HG03135 (cell line): ENCODE results near the gene DMBX1.

Source experiments
- ATAC-seq: cut with Tn5 transposase; IDR thresholded peaks from one replicate; pipeline ENCODE4 v1.9.1; 2021; ENCODE audit warnings: mild to moderate bottlenecking, moderate library complexity; ENCODE audit not compliant: unreplicated experiment

Gene DMBX1

DNA sequence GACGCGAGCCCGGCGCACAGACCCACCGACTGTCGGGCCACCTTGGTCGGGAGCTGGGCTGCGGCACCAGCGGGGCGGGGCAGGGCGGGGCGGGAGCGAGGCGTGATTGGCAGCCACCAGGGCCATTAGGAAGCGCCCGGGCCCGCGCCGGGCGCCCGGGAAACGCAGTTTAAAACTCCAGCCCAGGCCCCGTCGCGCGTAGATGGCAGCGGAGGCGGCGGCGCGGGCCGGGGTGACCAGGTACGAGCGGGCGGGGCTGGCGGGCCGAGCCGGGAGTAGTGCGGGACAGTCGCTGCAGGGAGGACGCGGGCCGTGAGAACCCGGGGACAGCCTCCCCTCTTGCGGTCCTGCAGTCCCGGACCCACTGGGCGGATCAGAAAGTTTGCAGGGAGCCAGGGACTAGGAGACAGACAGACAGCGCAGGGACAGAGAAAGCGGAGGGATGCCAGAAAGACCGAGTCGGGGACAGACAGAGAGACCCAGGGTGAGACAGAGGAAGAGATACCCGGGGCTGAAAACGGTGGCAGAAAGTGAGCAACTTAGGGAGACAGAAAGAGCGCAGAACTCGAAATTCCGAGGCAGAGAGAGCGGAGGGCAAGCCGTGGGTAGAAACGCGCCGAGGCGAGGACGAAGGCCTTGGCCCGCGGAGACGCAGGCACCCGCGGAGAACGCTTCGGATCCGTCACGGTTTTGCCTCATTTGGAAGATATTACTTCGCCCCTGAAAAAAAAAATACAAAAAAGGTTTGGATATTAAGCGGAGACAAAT, at the start of gene DMBX1:
DMBX1 (plus strand) TSS at position 199 of the 768 bp plus-strand sequence. CDS start 17,175 bp downstream, outside the sequence.
- no peak for ATAC-seq

DNA sequence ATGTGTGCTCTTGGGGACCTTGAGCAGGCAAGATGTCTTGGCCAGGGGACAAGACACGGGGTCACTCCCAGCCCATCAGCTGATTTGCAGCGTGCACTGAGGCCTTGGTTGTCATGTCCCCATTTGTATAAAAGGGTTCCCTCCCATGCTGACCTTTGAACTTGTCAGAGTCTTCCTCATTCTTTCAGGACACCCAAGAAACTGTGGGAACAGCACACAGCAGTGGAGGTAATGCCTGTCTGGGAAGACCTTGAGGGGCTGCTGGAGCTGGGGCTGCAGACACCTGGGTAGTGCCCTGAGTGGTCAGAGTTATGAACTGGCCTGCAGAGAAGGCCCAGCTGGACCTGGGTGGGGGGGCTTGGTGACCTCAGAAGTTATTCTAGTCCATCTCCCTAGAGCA, 49.2 kb upstream of the DMBX1 start:
- no peak for ATAC-seq

DNA sequence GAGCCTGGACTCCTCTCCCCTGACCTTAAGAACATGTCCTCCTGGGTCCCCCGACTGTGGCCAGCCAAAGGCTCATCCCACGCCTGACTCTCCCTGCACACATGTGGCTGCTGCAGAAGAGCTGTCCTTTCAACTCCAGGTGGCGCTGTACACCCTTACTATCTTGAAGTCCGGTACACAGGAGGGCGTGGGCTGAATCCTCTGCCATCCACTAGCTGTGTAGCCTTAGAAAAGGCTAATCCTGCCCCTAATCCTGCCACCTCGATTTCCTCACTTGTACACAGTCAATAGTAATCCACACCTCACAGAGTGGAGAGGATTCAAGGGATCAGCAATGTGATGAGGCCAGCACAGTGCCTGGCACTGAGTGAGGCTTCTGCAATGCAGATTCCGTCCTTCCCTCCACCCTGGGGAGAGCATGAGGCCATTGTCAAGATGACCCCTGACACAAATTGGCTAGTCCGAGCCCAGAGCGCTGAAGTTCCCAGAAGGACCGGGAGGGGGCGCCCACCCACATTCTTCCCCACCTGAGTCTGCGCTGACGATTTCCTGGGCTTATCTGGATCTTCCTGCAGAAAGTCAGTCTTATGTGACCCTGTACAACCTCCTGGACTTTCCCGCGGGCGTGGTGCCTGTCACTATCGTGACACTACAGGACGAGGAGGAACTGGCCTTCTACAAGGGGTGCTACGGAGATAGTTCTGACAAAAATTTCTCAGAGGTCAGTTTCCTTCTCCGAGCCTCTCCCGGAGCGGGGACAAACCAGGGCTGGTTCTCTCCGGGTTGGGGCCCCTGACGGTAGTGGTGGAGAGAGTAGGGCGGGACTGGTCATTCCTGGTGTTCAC, 47.1 kb upstream of the DMBX1 start:
- ATAC-seq, result peak; percentile 62

DNA sequence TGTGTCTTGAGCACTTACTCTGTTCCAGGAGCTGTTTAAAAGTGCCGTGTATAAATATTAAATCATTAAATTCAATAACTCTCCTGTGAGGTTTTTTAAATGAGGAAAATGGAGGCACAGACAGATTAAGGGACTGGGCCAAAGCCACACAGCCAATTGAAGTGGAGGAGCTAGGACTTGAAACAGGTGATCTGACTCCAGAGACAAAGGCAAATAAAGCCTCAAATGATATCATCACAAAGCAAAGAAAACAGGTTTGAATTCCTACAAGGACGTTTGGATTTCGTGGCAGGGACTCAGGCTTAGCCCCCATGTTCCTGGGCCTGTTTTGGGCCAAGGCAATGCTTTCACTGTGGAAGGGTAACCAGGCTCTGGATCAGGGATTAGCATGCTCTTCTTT, 45.2 kb upstream of the DMBX1 start:
- no peak for ATAC-seq

DNA sequence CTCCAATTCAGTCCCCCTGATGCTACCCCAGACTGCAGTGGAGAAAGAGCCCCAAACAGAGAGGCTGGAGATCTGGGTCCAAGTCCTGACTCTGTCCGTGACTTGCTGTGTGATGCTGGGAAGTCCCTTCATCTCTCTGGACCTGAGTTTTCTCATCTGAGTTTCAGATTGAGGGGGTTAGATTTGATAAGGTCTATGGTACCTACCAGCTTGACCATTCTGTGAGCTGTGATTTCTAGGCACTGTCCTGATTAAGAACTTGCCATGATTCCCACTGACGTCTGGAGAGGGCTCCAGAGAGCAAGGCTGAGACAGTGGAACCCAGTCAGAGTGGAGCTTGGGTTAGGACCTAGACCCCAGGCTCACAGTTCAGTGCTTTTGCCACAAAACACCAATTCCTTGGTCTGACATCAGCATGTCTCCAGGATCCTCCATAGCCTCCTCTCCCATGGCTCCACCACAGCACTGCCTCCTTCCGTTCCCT, 43.8 kb upstream of the DMBX1 start:
- ATAC-seq, result no peak

DNA sequence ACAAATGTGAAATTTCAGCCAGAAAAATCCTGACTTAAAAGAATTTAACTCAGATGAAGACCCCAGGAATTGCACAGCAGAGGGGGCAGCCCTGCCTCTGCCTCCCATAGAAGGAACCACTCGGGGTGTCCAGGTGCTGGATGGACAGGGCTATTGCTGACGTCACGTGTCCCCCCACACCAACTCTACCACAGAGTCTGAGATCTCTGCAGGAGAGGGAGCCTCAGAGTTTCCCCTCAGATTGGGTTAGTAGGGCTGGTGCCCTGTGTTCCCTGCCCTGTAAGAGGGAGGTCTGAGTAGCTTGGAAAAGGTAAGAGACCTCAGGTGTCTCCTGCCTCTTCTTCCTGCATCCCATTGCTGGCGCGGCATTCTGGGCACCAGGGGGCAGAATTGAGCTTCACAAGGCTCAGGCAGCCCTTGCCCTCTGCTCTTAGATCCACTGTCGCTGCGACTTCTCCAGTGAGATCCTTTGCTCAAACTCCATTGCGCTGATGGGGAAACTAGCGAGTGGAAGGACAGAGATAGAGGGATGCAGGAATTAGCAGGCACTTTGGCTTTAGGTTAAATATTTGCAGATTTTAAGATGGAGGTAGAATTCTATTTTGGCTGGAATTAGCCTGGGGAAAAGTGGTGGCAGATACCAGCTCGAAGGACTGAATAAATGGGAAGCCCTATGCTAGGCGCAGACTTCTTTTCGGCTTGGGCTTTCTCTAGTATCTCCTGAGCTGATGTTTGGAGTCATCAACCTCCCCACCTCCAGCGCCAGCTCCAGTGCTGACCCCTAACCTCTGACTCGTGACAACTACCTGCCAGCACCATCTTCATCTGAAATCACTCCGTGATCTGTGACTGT, 42.8 kb upstream of the DMBX1 start:
- ATAC-seq, result no peak

DNA sequence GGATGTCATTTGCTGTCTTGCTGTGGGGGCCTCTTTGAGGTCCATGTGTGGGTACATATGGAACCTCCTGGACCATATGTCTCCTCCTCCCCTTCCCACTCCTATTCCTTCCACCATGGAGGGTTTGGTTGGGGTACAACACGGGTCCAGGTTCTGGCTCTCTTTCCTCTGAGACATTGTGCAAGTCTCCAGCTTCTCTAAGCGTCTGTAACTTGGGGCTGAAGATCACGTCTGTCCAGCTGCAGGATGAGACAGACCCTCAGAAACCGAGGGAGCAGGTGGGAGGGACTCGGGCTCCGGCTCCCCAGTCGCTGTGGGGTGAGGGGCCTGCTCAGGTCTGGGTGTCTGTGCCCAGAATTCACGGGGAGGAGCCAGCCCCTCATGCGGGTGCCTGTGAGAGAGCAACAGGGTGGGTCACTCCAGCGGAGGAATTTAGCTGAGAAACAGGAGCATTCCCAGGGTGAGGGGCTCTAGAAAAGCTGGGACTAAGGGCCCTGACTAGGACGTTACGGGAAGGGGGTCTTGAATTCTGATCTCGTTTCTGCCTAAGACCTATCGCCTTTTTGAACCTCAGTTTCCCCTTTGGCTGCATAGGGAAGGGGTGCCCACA, 42.0 kb upstream of the DMBX1 start:
- no peak for ATAC-seq

DNA sequence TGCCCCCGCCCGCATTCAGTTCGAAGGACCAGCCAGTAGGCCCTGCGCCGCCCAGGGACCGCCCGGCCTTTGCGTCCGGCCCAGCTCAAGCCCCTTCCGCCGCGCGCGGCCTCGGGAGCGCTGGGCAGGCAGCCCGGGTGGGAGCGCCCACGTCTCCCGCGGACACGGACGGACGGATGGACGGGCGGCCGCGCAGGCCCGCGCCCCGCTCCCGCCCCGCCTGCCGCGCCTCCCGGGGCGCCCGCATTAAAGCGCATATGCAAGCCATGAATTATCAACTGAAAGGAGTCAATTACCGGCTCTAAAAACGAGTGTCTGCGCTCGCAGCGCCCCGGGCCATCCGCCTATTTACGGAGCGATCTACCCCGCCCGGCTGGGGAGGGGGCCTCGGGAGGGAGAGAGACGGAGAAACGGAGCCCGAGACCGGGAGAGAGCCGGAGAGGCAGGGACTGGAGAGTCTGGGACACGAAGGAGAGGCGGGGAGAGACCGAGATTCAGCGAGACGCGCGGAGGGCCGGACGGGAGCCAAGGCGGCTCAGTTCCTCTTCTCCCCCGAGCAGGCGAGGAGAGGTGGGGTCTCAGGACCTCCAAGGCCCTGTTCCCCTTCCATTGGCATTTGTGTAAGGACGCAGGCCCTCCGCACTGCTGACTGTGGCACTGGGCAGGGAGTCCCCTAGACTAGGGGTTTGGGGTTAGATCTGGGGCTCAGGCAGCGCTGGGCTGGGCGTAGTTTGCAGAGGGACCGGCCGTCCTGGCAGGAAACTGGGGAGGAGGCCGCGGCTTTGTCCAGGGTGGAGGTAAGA, 41.3 kb upstream of the DMBX1 start:
- no peak for ATAC-seq

DNA sequence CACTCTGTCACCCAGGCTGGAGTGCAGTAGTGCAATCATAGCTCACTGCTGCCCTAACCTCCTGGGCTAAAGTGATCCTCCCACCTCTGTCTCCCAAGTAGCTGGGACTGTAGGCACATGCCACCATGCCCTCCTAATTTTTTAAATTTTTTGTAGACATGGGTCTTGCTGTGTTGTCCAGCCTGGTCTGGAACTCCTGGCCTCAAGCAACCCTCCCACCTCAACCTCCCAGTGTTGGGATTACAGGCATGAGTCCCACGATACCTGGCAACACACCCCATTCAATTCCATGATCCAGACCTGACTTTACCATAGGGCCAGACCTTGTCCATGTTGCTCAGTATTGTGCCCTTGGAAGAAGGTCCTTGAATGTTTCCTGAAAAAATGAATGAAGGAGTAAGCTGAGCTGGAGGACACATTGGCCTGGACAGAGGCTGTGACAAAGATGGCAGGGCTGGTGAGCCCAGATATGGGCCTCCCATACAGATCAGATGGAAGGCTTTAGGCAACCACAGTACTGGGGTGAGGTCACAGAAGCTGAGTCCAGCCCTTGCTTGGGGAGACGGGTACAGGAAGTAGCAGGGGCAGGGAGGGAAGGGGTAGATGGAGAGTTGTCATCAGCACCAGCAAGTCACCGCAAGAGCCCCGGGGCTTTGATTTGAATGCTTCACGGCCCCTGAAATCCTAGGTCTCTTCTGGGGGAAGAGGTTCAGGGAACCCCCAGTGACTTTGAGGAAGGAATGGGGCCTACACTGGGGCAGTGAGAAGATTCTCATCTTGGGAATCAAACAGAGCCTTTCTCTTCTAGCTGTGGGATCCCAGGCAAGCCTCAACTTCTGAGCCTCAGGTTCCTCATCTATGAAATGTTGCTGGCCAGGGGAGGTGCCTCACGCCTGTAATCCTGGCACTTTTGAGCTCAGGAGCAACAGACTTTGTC, 40.1 kb upstream of the DMBX1 start:
- no peak for ATAC-seq

DNA sequence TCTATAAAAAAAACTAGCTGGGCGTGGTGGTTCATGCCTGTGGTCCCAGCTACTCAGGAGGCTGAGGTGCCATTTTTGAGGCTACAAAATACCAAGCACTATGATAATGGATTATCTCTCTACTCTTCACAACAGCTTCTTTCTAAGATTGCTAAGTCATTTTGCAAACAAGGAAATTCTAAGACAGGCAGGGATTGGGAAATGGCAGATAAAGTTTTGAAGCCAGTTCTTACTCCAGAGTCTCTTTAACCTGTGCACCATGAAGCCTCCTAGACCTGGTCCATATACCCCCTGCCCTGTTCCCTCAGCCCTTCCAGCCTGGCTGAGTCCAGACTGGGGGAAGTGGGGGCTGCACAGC, 39.5 kb upstream of the DMBX1 start:
- no peak for ATAC-seq

DNA sequence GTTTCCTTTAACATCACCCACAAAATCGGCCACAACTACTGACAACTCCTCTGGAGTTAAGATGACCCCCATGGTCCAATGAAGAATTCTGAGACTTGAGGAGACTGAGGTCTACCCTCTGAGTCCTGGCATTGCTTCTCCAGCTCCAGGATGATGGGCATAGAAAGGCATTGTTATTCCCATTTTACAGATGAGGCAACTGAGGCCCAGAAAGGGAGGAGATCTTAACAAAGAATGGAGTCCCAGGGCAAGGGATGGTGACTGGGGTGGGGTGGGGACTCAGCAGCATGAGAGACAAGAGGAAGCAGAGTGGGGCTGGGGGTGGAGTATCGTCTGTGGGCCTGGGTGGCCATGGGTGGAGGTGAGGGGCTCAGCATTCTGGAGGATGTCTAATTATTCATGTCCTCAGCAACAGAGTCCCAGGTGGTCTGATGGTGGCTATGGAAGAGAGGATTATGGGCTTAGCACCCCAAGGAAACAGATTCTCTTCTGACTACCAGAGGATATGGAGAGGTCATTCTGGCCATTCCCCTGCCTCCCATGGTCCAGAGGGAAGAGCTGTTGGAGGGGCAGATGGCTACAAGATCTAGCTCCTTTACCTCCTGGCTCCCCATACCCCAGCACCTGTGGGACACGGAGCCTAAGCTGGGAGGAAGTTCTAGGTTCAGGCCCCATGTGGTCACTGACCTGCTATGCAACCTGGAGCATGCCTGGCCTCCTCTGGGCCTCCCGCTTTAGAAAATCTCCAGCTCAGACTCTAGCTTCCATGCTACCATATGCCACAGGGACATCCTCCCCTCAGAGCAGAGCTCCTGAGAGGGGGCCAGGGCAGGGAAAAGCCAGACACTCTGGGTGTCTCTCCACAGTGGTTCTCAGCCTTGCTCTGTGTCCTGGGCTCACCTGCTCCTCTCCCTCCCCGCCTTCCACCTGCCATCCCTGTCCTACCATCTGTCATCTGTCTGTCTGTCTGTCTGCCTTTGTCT, 37.4 kb upstream of the DMBX1 start:
- no peak for ATAC-seq

DNA sequence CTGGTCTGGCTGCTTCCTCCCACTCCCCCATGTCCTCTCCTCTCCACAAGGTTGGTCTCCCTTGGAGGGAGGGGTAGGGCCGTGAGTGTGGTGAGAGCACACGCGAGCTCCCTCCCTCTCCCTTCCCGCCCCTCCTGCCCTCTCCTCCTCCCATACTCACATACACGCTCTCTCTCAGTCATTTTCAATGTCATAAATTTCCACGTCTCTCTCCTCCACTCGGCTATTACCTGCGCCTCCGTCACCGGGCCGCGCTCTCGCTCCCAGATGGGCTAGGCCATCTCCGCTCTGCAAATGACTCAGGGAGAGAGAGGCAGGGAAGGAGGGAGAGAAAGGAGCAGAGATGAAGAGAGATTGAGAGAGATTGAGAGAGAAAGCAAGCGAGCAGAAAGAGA, 36.7 kb upstream of the DMBX1 start:
- ATAC-seq, result no peak

DNA sequence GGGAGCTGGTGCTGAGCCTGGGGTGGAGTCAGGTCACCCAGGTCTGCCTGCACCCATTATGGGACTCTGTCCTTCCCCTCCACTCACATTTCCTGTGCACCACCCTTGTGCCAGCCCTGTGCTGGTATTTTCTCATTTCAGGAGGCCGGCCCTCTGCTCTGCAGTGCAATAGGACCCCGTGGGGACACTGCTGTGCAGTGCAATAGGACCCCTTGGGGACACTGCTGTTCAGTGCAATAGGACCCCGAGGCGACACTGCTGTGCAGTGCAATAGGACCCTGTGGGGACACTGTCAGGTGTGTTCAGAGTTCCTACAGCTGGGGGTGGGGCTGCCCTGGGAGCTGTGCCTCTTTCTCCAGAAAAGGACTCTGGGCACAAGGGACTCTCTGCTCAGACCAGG, 36.2 kb upstream of the DMBX1 start:
- ATAC-seq, result no peak

DNA sequence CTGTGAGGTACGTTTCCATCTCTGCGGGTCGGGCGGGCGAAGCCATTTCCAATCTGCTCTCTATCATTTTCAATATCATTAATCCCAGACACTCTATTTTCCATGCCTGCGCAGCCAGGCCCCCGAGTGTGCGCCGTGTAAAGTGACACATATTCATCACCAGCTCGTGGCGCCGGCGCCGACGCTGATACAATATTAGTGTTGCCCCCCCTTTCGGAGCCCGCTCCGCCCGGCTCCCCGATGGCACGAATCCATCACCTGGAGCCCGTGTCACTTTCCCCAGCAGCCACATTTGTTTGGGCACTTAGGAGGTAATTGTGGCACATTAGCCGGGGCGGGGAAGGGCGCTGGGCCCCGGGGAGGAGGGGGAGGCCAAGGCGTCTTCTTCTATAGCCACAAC, 33.7 kb upstream of the DMBX1 start:
- ATAC-seq, result no peak

DNA sequence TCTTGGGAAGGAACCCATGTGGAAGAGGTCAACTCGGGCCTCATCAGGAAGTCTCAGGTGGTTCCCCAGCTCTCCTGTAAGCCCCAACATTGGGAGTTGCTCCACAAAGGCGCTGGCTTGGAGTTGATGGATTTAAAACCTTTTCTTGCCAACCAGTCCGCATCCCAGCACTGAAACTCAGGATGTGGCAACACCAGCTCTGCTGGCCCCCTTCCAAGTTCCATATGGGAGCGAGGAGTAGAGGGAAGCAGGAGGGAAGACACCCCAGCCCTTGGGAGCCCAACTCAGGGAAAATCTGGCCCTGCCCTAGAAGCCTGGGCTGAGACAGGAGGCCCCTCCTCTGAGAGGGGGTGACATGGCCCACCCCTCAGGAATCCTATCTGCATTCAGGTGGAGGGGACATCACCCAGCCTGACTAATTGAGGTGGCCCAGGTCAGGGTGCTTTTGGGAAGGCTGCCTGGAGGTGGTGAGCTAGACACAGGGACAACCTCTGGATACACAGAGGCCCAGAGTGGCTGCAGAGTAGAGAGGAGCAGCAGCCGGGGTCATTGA, 33.1 kb upstream of the DMBX1 start:
- ATAC-seq, result no peak

DNA sequence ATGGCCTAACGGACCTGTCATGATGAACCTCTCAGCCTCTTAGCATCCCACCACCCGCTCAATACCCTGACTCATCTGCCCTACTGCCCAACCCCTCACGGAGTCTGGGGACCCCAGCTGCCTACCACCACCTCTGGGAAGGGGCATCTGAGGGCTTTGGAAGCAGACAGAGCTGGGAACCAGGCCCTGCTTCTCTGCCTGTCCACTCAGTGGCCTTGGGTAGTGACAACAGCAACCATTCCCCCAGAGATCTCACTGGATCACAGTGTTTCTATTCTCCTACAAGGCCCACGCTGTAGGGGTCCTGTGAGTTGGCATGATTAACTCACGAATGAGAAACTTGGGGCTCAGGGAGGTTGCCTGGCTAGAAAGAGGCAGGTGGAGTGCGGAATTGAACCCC, 32.5 kb upstream of the DMBX1 start:
- no peak for ATAC-seq

DNA sequence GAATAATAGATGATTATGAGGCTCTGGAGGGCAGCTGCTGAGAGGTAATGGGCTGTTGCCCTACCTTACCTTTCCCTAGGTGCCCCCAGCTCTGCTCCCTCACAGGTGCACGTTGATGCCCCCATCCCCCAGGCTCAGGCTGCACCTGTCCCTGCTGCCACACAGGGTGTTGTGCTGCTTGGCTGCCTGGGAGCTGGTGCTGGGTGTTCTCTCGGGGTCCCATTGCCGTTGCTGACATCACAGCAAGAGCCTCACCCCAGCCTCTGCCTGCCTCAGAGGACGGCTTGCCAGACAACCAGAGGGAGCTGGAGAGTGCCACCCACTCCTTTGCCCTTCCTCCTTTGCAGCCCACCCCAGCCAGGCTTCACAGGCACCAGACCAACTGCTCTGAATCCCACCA, 31.4 kb upstream of the DMBX1 start:
- ATAC-seq, result no peak
